Uterus (tissue), 4 donors: Measurements from ENCODE around the gene ZNF311. TPM values are rescaled to one million over a fixed set of nuclear protein-coding genes. Genes with fewer than 3 reads are reported as not detected.

Source experiments
- DNase-seq, 2 donors: peaks; one replicate each; pipeline ENCODE4 v3.0.0-alpha.2; 2019 to 2020
- H3K27ac ChIP-seq, 2 donors: fragments of 200-600 bp; sonication (generic); 1 replicate in 1 of 2; 2 replicates in 1 of 2; pipeline ENCODE4 v1.5.1; 2016 to 2018
- H3K27me3 ChIP-seq, 2 donors: fragments of 200-600 bp; sonication (generic); one replicate each; pipeline ENCODE4 v1.5.1; 2018 to 2019; ENCODE audit warnings: control low read depth in 1 of 2
- H3K36me3 ChIP-seq, 2 donors: fragments of 200-600 bp; sonication (generic); one replicate each; pipeline ENCODE4 v1.5.1; 2019; ENCODE audit warnings: control low read depth in 1 of 2
- H3K4me1 ChIP-seq, 2 donors: fragments of 200-600 bp; sonication (generic); one replicate each; pipeline ENCODE4 v1.5.1; 2018 to 2019; ENCODE audit warnings: control low read depth in 1 of 2
- H3K4me3 ChIP-seq, 2 donors: fragments of 200-600 bp; sonication (generic); 1 replicate in 1 of 2; 2 replicates in 1 of 2; pipeline ENCODE4 v1.5.1; 2018 to 2019; ENCODE audit warnings: mild to moderate bottlenecking in 1 of 2
- H3K9me3 ChIP-seq, 2 donors: fragments of 200-600 bp; sonication (generic); one replicate each; pipeline ENCODE4 v1.5.1; 2019; ENCODE audit warnings: control low read depth in 1 of 2
- CTCF ChIP-seq, 4 experiments: fragments of 200-600 bp in 2 of 4; fragments of 450-650 bp in 2 of 4; sonication (generic) in 2 of 4; IDR thresholded peaks; one replicate each; pipeline ENCODE4 v1.5.1; 2016 to 2019; ENCODE audit warnings: antibody characterized with exemption in 4 of 4, mild to moderate bottlenecking in 2 of 4, moderate library complexity in 1 of 4
- POLR2A ChIP-seq, 2 donors: fragments of 450-650 bp; IDR thresholded peaks; one replicate each; pipeline ENCODE4 v1.6.1; 2016; ENCODE audit warnings: antibody characterized with exemption in 2 of 2, mild to moderate bottlenecking in 1 of 2, moderate library complexity in 1 of 2
- intact Hi-C: fragments of 100-400 bp; cut with DNase I; formaldehyde crosslinking; loops from one replicate; pipeline ENCODE4 v1.15.1; 2023; ENCODE audit warnings: low total_unique reads
- total RNA-seq, 4 donors: library from RNA; depleted of rRNA in 3 of 4; stranded (reverse); fragments of >200 nt in 3 of 4; gene quantifications; one replicate each; pipeline versions ENCODE4 v1.1.0 to v1.2.4, GENCODE V29; 2014 to 2023
- donor health status: DM: yes; HTN: yes; CAD: no.

ZNF311 gene
- 1 to 10 TPM in 2 of 4 donors, under 1 TPM in 2; 0.51 to 4.1 (median 1.1) TPM for total RNA-seq

DNA sequence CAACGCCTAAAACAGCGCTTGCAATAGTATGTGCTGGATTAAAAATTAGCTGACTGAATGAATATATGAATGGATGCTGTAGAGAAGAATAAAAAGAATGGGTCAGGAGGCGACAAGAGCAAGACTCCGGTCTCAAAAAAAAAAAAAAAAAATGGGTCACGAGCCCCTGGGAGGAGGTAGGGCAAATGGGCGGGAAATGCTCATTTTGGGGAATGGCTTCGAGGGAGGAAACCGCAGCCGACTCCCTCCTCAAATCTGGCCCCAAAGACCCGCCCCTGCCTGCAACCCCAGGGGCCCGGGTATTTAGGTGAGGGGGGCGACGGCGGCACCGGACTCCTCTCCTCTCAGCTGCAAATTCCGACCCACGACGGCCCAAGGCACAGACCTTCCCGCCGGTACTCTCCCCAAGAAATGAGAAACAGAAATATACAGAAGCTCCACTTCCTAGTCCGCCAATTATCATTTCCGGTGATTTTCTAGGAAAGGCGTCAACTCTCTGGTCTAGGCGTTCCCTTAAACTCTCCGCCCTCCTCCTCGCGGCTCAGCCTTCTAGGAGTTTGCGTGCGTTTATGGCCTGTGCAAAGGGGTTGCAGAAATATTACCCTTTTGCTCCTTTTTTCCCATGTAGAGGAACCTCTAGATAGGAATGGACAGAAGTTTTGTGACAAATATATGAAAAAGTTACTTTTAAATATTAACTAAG lies at the start of gene ZNF311:
Gene ZNF311, minus strand, starts transcription at position 133 of the 703 bp plus-strand sequence. CDS start 1,361 bp downstream, outside the sequence.
- no peaks in the 10 kb centered on the region for H3K9me3 ChIP-seq
- peak within 1 kb of the TSS; percentile 57 to 69 for H3K4me3 ChIP-seq
- H3K27ac ChIP-seq, result peak within 1 kb of the TSS; percentile 76 to 78
- no peaks in the 10 kb centered on the region for H3K4me1 ChIP-seq
- H3K36me3 ChIP-seq, result no peaks in the 10 kb centered on the region
- no peaks in the 10 kb centered on the region for H3K27me3 ChIP-seq
- DNase-seq, result peak; percentile 56 to 57
- TF ChIP-seq CTCF (IDR thresholded peaks at IDR 0.05), result no peak
- no peak for TF ChIP-seq POLR2A (IDR thresholded peaks at IDR 0.05)
- intact Hi-C loops, result no loop called here

DNA sequence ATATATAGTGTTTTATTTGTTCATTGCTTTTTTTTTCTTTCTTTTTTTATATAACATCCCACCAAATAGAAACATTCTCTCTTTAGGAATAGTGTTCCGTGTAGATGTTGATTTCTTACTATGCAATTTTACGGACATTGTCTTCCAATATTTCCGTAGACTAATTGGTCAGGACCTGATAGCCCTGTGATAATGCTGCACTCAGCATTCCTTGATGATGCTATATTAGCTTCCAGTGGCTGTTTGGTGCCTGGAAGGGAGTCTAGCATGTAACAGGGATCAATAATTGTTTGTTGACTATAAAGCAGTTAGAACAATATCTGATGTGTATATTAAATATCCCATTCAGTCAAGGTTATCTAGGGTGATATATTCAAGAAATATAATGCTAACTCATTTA lies 46.6 kb upstream of the ZNF311 start:
- TF ChIP-seq POLR2A (IDR thresholded peaks at IDR 0.05) (no peak), CTCF (IDR thresholded peaks at IDR 0.05) (no peak)
- Histone ChIP-seq H3K4me3 (no peak overlapping the region), H3K4me1 (no peaks in the 10 kb centered on the region), H3K27ac (no peak overlapping the region), H3K36me3 (no peaks in the 10 kb centered on the region), H3K27me3 (no peaks in the 10 kb centered on the region), H3K9me3 (no peaks in the 10 kb centered on the region)
- no peak for DNase-seq
- intact Hi-C loops, result no loop called here

DNA sequence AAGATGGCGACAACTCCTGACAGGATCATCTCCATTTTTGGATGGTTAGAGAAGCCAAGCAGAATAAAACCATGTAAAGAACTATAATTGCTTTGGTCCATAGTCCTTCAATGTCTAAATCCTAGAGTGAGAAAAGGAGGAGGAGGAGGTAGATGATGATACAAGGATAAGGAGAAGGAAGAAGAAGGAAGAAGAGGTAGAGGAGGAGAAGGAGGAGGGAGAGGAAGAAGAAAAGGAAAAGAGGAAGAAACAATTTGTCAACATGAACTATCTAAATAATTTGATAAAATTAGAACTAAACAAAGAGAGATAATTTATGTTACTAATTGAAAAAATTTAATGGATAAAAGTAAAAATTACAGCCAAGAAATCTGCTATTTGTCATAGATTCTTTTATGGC lies 40.0 kb upstream of the ZNF311 start, which contains the start of gene OR2W1:
Gene OR2W1, minus strand, starts transcription at position 101 of the 400 bp plus-strand sequence. Its CDS starts 0 bp downstream, at position 101.
- no peak for DNase-seq
- H3K27me3 ChIP-seq, result no peaks in the 10 kb centered on the region
- no peak for TF ChIP-seq POLR2A (IDR thresholded peaks at IDR 0.05)
- TF ChIP-seq CTCF (IDR thresholded peaks at IDR 0.05), result no peak
- H3K36me3 ChIP-seq, result no peaks in the 10 kb centered on the region
- no peaks in the 10 kb centered on the region for H3K4me1 ChIP-seq
- H3K4me3 ChIP-seq, result no peak within 1 kb of the TSS
- intact Hi-C loops, result no loop called here
- no peak within 1 kb of the TSS for H3K27ac ChIP-seq
- no peaks in the 10 kb centered on the region for H3K9me3 ChIP-seq

DNA sequence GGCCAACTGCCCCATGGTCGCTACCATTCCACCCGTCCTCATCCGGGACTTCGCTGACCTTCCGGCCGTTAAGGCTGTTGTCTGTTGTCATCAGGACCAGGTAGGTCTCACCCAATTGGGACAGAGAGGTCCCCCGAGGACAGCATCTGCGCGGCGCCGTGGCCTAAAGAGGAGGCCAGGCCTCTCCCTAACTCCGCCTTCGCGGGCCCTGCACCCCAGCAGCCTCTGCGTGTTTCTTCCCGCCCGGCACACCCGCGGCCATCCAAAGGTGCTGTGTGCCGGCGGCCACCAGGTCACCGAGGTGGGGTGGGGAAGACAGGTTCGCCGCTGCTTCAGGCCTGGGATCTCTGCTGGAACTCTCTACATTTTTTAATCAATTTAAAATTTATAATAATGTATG lies 30.8 kb upstream of the ZNF311 start:
- Histone ChIP-seq H3K4me1 (no peaks in the 10 kb centered on the region), H3K27ac (no peak overlapping the region), H3K9me3 (no peaks in the 10 kb centered on the region), H3K36me3 (no peaks in the 10 kb centered on the region), H3K4me3 (no peak overlapping the region), H3K27me3 (no peaks in the 10 kb centered on the region)
- DNase-seq, result no peak
- intact Hi-C loops, result no loop called here
- TF ChIP-seq CTCF (IDR thresholded peaks at IDR 0.05) (no peak), POLR2A (IDR thresholded peaks at IDR 0.05) (no peak)

GRCh38 chr6:29028821-29029220 lies 23.7 kb upstream of the ZNF311 start:
- intact Hi-C loops, result no loop called here

More at GRCh38 chr6:29028821-29029220, 23.7 kb upstream of the ZNF311 start:
- H3K9me3 ChIP-seq, result no peaks in the 10 kb centered on the region
- no peak for DNase-seq
- H3K27me3 ChIP-seq, result peaks cover 0 to 9% of the 10 kb centered on the region in 2 donors
- TF ChIP-seq POLR2A (IDR thresholded peaks at IDR 0.05) (no peak), CTCF (IDR thresholded peaks at IDR 0.05) (no peak)
- no peak overlapping the region for H3K27ac ChIP-seq
- H3K4me3 ChIP-seq, result no peak overlapping the region
- H3K36me3 ChIP-seq, result no peaks in the 10 kb centered on the region
- no peaks in the 10 kb centered on the region for H3K4me1 ChIP-seq
